ENCODE measurements around the gene SLC9B1. TPM values are rescaled to one million over a fixed set of nuclear protein-coding genes. Genes with fewer than 3 reads are reported as not detected.

Gene SLC9B1
- total and polyA plus RNA-seq, 2 of the 13 experiments (the other 11 are each of a cell fraction or from before 2014, with no cell fraction given), result 0.17 to 0.20 TPM

DNA sequence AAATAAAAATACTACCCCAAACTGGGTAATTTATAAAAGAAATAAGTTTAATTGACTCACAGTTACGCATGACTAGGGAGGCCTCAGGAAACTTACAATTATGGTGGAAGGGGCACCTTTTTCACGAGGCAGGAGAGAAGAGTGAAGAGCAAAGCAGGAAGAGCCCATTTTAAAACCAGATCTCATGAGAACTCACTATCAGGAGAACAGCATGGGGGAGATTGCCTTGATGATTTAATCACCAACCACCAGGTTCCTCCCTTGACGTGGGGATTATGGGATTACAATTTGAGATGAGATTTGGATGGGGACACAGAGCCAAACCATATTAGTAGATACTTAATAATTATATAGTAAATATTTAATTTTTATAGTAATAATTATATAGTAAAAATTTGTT lies 140.6 kb downstream of the SLC9B1 start:
- CTCF ChIA-PET (ENCODE audit: low intra/inter-chr PET ratio, low total read pairs), result no interaction called here
- Histone ChIP-seq H3K79me2 (ENCODE audit: insufficient read depth, low read length) (peaks cover 32% of the 10 kb centered on the region), H3K27me3 (ENCODE audit: control insufficient read depth in 1 of 2, insufficient read depth in 2 of 2, low read length in 2 of 2) (no peaks in the 10 kb centered on the region), H3K9ac (ENCODE audit: insufficient read depth, low read depth, low read length) (no peak overlapping the region), H3K36me3 (replicated peaks in 1 of 2; ENCODE audit: control insufficient read depth in 1 of 2, insufficient read depth in 2 of 2, low read length in 2 of 2) (peaks cover 6 to 11% of the 10 kb centered on the region in 2 experiments; a peak in 3 of 5 replicates), H3K4me3 (replicated peaks in 1 of 3; ENCODE audit: insufficient read depth in 1 of 3, low read depth in 2 of 3, low read length in 3 of 3) (no peak overlapping the region), H2AFZ (ENCODE audit: low read length) (no peak overlapping the region), H3K9me3 (ENCODE audit: low read length) (peaks cover 15% of the 10 kb centered on the region), H3K27ac (ENCODE audit: extremely low read length, insufficient read depth, low read length) (peak overlapping the region; percentile 65), H3K4me2 (ENCODE audit: low read depth, low read length) (peak overlapping the region; percentile 42; the same call in 1 of the 2 replicates), H4K20me1 (ENCODE audit: insufficient read depth, low read length) (no peaks in the 10 kb centered on the region), H3K4me1 (ENCODE audit: insufficient read depth, low read length) (peaks cover 34% of the 10 kb centered on the region)
- TF ChIP-seq ZNF225 (CRISPR knock-in tag; IDR thresholded peaks at IDR 0.05), result no peak
- TF ChIP-seq RBM22 (optimal IDR thresholded peaks at IDR 0.05; ENCODE audit: low read length), result no peak
- no peak for TF ChIP-seq MZF1 (CRISPR knock-in tag; IDR thresholded peaks at IDR 0.05; ENCODE audit: borderline replicate concordance)
- TF ChIP-seq, protein P1, sequence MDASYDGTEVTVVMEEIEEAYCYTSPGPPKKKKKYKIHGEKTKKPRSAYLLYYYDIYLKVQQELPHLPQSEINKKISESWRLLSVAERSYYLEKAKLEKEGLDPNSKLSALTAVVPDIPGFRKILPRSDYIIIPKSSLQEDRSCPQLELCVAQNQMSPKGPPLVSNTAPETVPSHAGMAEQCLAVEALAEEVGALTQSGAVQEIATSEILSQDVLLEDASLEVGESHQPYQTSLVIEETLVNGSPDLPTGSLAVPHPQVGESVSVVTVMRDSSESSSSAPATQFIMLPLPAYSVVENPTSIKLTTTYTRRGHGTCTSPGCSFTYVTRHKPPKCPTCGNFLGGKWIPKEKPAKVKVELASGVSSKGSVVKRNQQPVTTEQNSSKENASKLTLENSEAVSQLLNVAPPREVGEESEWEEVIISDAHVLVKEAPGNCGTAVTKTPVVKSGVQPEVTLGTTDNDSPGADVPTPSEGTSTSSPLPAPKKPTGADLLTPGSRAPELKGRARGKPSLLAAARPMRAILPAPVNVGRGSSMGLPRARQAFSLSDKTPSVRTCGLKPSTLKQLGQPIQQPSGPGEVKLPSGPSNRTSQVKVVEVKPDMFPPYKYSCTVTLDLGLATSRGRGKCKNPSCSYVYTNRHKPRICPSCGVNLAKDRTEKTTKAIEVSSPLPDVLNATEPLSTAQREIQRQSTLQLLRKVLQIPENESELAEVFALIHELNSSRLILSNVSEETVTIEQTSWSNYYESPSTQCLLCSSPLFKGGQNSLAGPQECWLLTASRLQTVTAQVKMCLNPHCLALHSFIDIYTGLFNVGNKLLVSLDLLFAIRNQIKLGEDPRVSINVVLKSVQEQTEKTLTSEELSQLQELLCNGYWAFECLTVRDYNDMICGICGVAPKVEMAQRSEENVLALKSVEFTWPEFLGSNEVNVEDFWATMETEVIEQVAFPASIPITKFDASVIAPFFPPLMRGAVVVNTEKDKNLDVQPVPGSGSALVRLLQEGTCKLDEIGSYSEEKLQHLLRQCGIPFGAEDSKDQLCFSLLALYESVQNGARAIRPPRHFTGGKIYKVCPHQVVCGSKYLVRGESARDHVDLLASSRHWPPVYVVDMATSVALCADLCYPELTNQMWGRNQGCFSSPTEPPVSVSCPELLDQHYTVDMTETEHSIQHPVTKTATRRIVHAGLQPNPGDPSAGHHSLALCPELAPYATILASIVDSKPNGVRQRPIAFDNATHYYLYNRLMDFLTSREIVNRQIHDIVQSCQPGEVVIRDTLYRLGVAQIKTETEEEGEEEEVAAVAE (CRISPR knock-in tag; IDR thresholded peaks at IDR 0.05; ENCODE audit: borderline replicate concordance), result no peak
- no peak for TF ChIP-seq NFE2 (CRISPR knock-in tag; IDR thresholded peaks at IDR 0.05)
- TF ChIP-seq CHD2 (IDR thresholded peaks at IDR 0.05; ENCODE audit: low read depth, low read length), result no peak
- no peak for TF ChIP-seq IRF2 (CRISPR knock-in tag; IDR thresholded peaks at IDR 0.05)
- no peak for TF ChIP-seq ARNTL (CRISPR knock-in tag; IDR thresholded peaks at IDR 0.05)
- no peak for TF ChIP-seq JUNB (CRISPR knock-in tag; IDR thresholded peaks at IDR 0.05; ENCODE audit: borderline replicate concordance)
- TF ChIP-seq, protein P2, sequence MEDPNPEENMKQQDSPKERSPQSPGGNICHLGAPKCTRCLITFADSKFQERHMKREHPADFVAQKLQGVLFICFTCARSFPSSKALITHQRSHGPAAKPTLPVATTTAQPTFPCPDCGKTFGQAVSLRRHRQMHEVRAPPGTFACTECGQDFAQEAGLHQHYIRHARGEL (CRISPR knock-in tag; IDR thresholded peaks at IDR 0.05), result no peak
- no peak for TF ChIP-seq ZSCAN20 (CRISPR knock-in tag; IDR thresholded peaks at IDR 0.05; ENCODE audit: borderline replicate concordance)
- TF ChIP-seq ZSCAN12 (CRISPR knock-in tag; IDR thresholded peaks at IDR 0.05), result no peak
- TF ChIP-seq, protein P3, sequence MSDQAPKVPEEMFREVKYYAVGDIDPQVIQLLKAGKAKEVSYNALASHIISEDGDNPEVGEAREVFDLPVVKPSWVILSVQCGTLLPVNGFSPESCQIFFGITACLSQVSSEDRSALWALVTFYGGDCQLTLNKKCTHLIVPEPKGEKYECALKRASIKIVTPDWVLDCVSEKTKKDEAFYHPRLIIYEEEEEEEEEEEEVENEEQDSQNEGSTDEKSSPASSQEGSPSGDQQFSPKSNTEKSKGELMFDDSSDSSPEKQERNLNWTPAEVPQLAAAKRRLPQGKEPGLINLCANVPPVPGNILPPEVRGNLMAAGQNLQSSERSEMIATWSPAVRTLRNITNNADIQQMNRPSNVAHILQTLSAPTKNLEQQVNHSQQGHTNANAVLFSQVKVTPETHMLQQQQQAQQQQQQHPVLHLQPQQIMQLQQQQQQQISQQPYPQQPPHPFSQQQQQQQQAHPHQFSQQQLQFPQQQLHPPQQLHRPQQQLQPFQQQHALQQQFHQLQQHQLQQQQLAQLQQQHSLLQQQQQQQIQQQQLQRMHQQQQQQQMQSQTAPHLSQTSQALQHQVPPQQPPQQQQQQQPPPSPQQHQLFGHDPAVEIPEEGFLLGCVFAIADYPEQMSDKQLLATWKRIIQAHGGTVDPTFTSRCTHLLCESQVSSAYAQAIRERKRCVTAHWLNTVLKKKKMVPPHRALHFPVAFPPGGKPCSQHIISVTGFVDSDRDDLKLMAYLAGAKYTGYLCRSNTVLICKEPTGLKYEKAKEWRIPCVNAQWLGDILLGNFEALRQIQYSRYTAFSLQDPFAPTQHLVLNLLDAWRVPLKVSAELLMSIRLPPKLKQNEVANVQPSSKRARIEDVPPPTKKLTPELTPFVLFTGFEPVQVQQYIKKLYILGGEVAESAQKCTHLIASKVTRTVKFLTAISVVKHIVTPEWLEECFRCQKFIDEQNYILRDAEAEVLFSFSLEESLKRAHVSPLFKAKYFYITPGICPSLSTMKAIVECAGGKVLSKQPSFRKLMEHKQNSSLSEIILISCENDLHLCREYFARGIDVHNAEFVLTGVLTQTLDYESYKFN (CRISPR knock-in tag; conservative IDR thresholded peaks at IDR 0.05), result no peak
- no peak for TF ChIP-seq CCAR2 (optimal IDR thresholded peaks at IDR 0.05; ENCODE audit: low read depth, low read length)
- no peak for TF ChIP-seq ZNF12 (CRISPR knock-in tag; IDR thresholded peaks at IDR 0.05)
- no peak for TF ChIP-seq POLR2AphosphoS5 (IDR thresholded peaks at IDR 0.05; ENCODE audit: low read depth, low read length)
- POLR2A ChIA-PET, result interaction anchor here (1.2 to 3.7 kb wide), 4 partner anchors 10 to 198 kb away, joined by 3 to 32 read pairs (median 12); partner anchors contain the start of genes CISD2, SLC9B2 and UBE2D3
- no peak for FAIRE-seq
- BruUV-seq (replicated peaks), result no TSS peak
- in situ Hi-C loops (cut with HindIII; ENCODE audit: extremely low pct_ligation_motif_present, low pct_unique_long_range_greater_than_20kb), result no loop called here
- intact Hi-C loops (cut with micrococcal nuclease; ENCODE audit: unreplicated experiment), result loop anchor here (2.0 to 5.0 kb wide), 2 partner anchors 50 to 257 kb away; no protein-coding TSS in a partner anchor
- WGBS (ENCODE audit: low lambda C conversion rate), result 94% methylated on average over 3 of the region's 3 CpGs
- ATAC-seq, result peak; percentile 34
- no peak for DNase-seq (ENCODE audit: low spot score)
